GM12891 (cell line): ENCODE results near the gene KIDINS220.

Source experiments
- PAX5 ChIP-seq: IDR thresholded peaks from 2 replicates; pipeline ENCODE4 v1.6.1; 2011; ENCODE audit warnings: low read length, moderate library complexity, mild to moderate bottlenecking; ENCODE audit not compliant: insufficient read depth, severe bottlenecking
- POLR2A ChIP-seq: IDR thresholded peaks from 2 replicates; pipeline ENCODE4 v1.6.1; 2011; ENCODE audit warnings: low read depth, low read length, control low read depth
- POLR2AphosphoS5 ChIP-seq: IDR thresholded peaks from 2 replicates; pipeline ENCODE4 v1.6.1; 2011; ENCODE audit warnings: low read depth, low read length, control low read depth
- POU2F2 ChIP-seq: IDR thresholded peaks from 2 replicates; pipeline ENCODE4 v1.6.1; 2011; ENCODE audit warnings: low read depth, mild to moderate bottlenecking, control low read depth, low read length, moderate library complexity
- SPI1 ChIP-seq: IDR thresholded peaks from 2 replicates; pipeline ENCODE4 v1.6.1; 2011; ENCODE audit warnings: low read depth, low read length, control low read depth
- TAF1 ChIP-seq: IDR thresholded peaks from 2 replicates; pipeline ENCODE4 v1.6.1; 2011; ENCODE audit warnings: low read depth, low read length, control low read depth

DNA sequence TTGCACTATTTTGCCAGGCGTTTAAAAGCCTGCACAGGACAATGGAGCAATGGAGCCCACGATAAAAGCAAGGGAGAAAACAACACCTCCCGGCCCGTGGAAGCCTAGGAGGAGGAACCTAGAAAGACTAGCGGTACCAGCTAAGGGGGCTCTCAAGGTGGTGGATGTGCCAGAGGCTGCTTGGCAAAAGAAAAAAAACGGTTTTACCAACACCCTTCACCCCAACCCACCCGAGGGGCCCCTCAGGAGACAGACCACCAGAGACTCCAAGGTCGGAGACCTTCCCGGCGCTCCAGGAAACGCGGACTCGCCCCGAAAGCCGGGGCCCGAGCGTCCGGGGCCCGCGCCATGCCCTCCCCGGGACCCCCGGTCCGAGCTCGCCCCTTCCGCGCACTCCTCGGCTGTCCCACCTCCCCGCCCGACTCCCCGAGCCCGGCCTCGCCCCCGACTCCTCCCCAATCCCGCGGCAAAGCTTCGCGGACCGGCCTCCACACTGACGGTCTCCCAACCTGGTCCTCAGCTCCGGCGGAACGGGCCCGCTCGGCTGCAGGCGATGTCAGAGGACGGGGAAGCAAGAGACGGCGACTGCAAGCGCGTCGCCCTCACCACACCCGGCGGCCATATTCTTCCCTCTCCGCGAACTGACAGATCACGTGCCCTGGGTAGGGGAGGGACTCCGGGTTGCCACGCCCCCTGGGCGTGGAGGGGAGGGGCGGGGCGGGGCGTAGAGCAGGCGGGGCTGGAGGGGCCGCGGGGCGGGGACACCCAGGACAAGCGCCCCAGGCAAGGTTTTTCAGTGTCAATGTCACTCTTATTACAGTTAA, at the start of gene KIDINS220:
- TF ChIP-seq POLR2A: peak; percentile 88
- TF ChIP-seq POLR2AphosphoS5: peak; percentile 87
- TF ChIP-seq TAF1: peak; percentile 89
- TF ChIP-seq SPI1: no peak
- TF ChIP-seq PAX5: no peak
- TF ChIP-seq POU2F2: 0 out of 2 replicates have a peak, but pooled peaks have one; percentile 56
